Placental epithelial cell (primary cell): ENCODE data around the gene LDLR. TPM values are rescaled to one million over a fixed set of nuclear protein-coding genes. Genes with fewer than 3 reads are reported as not detected.

ENCODE experiments used
- total RNA-seq: library from RNA; depleted of rRNA; stranded (reverse); fragments of >200 nt; gene quantifications from 2 replicates; pipeline ENCODE4 v1.2.3, GENCODE V29; 2012

LDLR gene
- total RNA-seq, result 66.7 and 263 TPM in 2 replicates

GRCh38 chr19:11089254-11090013 is at the start of gene LDLR:
Gene LDLR, plus strand, starts transcription at chr19:11089463. Its CDS starts 86 bp downstream, at chr19:11089549.

GRCh38 chr19:11155373-11156120 is 66.3 kb downstream of the LDLR start, which contains the start of gene SPC24:
Gene SPC24, minus strand, starts transcription at chr19:11155782. Its CDS starts 6 bp downstream, at chr19:11155776.

Other genes with a start within 250 kb of the LDLR start
- 0.39 and 0.65 TPM in 2 replicates for gene C19orf38, start 241.0 kb upstream of the LDLR start, total RNA-seq
- 41.8 and 42.8 TPM in 2 replicates for gene CARM1, start 217.9 kb upstream of the LDLR start, total RNA-seq
- 285 and 310 TPM in 2 replicates for gene YIPF2, start 160.8 kb upstream of the LDLR start, total RNA-seq
- 36.9 and 37.5 TPM in 2 replicates for gene TIMM29, start 160.7 kb upstream of the LDLR start, total RNA-seq
- gene SMARCA4, start 128.4 kb upstream of the LDLR start, total RNA-seq, result 80.5 and 85.3 TPM in 2 replicates
- gene SPC24, start 66.3 kb downstream of the LDLR start, total RNA-seq, result 8.2 and 31.9 TPM in 2 replicates
- 173 and 210 TPM in 2 replicates for gene KANK2, start 108.1 kb downstream of the LDLR start, total RNA-seq
- 0.33 TPM in 1 of 2 replicates, not detected in the other for gene ANGPTL8, start 150.2 kb downstream of the LDLR start, total RNA-seq
- 29.5 and 34.2 TPM in 2 replicates for gene DOCK6, start 173.1 kb downstream of the LDLR start, total RNA-seq
- gene TSPAN16, start 206.7 kb downstream of the LDLR start, total RNA-seq, result not detected in 2 replicates